NCI-H1694 (cell line): ENCODE data around the gene PIAS4.

ENCODE experiments used
- DNase-seq: peaks from one replicate; lab custom pipeline; 2025; lab: John Stamatoyannopoulos, UW

Gene PIAS4

DNA sequence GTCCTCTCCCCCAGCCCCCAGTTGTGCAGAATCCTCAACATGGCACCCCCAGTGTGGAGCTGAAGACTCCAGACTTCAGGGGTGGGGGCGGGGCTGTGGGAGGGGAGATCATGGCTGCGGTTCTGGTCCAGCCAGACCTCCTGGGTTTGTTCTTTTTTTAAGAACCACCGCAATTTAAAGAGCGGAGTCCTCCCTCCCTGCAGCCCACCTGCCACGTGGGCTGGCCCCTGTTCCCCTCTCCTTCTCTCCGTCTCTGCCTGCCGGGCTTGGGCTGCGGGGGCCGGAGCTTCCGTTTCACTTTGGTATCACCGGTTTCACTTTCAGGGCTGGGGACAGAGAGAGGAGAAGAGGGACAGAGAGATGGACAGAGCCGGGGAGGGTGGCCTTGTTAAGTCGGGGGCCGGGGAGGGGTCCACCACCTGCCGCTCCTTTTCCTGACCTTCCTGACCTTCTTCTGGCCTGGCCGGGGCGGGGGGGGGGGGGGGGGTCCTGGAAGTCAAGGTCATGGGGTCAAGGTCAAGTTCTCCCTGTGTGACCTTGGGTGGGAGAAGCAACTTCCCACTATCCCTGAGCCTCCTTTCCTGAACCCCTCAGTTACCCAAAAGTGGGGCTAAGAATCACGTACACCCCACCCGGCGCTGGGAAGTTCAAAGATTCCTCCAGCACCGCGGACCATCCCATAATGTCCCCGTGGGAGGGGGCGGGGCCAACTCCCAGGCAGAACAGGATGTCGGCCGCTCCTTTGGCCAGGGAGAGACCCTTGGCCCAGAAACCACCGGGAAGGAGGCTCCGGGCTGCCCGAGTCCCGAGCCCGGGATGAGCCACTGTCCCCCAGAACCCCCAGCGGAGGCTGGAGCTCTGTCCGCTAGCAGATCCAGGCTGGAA is 70.5 kb downstream of the PIAS4 start:
- no peak for DNase-seq

- DNase-seq, result no peak
Observed at GRCh38 chr19:4080473-4080872, 72.9 kb downstream of the PIAS4 start.

DNA sequence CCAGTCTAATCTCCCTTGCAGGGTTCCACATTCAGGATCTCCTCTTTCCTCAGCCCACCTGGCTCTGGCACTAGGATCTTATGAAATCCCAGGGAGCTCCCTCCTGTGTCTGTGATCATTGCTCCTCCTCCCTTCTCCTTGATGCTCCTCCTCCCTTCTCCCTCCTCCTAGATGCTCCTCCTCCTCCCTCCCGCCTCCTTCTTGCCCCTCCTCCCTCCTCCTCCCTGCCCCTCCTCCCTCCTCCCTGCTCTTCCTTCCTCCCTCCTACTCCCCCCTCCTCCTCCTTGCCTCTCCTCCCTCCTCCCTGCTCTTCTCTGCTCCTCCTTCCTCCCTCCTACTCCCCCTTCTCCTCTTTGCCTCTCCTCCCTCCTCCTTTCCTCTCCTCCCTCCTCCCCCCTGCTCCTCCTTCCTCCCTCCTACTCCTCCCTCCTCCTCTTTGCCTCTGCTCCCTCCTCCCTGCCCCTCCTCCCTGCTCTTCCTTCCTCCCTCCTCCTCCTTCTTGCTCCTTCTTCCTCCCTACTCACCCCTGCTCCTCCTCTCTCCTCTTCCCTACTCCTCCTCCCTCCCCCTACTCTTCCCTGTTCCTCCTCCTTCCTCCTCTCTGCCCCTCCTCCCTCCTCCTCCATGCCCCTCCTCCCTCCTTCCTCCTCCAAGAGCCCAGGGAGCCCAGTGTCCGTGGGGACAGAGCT is 74.0 kb downstream of the PIAS4 start:
- no peak for DNase-seq

GRCh38 chr19:4082172-4082571 is 74.6 kb downstream of the PIAS4 start:
- DNase-seq, result no peak

DNA sequence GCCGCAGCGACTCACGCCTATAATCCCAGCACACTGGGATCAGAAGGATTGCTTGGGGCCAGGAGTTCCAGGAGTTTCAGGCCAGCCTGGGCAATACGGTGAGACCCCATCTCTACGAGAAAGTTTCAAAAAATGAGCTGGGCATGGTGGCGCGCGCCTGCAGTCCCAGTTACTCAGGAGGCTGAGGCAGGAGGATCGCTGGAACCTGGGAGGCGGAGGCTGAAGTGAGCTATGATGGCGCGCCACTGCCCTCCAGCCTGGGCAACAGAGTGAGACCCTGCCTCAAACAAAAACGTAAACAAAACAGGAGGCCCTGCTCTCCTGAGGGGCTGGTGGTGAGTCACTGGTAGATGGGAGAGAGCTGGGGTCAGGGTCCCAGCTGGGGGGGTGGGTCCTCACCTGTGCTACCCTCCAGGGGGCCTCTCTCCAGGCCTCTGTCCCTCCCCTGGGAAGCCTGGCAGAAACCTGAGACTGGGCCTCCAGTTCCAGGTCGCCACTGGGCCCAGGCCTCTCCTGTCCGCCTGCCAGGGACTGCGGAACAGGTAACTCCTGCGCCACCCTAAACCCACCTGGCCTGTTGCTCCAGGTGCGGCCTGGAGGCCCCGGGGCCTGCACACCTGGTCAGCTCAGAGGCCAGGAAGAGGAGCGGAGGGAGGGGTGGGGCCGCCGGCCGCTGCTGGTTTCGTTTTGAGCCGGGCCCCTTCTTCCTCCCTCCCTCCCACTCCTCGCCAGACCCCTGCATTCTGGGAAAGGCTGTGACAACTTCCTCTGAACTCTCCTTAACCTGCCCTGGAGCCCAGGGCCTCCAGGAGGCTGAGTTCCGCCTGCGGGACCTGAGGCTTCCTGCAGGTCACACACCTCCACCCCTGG is 76.4 kb downstream of the PIAS4 start:
- no peak for DNase-seq

GRCh38 chr19:4084547-4084877 is 77.0 kb downstream of the PIAS4 start:
- no peak for DNase-seq

GRCh38 chr19:4086411-4086867 is 78.9 kb downstream of the PIAS4 start:
- no peak for DNase-seq

- DNase-seq, result no peak
Observed at GRCh38 chr19:4087787-4088679, 80.5 kb downstream of the PIAS4 start.

- no peak for DNase-seq
Observed at GRCh38 chr19:4088975-4089374, 81.4 kb downstream of the PIAS4 start.
